Kasumi-1 (cell line): ENCODE measurements around the gene BCLAF3.

ENCODE experiments used
- DNase-seq, 2 experiments: peaks; one replicate each; lab custom pipeline; 2025; lab: John Stamatoyannopoulos, UW

The BCLAF3 gene

GRCh38 chrX:19990556-19991349, at the start of gene BCLAF3:
TSS of gene BCLAF3 (minus strand) at chrX:19991061. CDS start at chrX:19970264, 20,797 bp downstream.
- peak; percentile 65 to 71 for DNase-seq

DNA sequence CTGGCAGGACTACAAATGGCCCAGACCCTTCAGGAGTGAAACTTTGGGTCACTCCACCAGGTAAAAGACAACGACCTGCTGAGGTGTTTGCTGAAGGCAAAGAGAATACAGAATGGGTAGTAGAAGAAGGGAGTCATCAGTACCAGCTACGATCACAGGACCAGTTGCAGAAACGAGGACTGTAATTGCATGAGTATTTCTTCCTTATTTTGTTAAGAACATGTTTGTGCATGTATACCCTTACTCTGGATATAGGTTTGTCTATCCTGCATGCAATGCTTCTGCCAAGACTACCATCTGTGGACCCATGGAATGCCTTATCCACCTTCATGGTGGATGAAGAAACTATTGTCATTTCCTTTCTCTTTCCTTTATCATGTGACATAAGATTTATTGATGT, 48.1 kb upstream of the BCLAF3 start:
- no peak for DNase-seq

- DNase-seq = no peak
These were observed 46.3 kb upstream of the BCLAF3 start for GRCh38 chrX:20037186-20037585.

DNA sequence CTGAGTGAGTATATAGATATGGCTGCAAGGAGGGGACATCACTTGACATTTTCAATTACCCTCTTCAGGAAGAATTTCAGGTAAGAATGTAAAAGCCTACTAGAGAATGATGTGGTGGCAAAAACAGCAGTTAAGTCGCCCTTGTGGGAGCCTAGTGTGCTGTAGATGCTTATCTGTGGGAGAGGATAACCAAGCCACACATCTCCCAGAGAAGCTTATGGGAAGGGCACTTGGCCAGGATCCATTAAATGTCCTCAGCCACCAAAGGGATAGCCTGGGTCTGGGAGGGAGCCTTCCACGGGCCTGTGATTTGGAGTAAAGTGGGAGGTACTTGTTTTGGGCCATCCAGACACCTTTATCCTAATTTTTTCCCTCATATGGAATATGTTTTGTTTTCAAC, 41.3 kb upstream of the BCLAF3 start:
- DNase-seq = no peak

DNA sequence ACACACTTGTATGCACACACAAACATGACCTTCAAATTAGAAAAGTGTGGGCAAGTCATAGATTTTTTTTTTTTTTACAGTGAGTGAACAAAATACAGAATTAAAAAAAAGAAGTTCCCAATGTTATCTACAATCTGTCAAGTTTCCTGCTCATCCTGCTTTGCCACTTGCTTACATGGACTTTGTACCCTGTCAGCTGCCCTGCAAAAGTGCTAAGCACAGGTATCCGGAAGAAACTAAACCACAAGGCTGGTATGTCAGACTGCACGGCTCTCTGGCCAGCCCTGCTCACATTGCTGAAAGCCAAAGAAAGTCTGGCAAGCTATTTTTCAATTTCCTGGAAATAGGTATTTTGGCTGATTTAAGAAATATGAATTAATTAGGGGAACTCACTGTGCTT, 38.9 kb upstream of the BCLAF3 start:
- peak in 1 of 2 experiments; percentile 15 for DNase-seq

DNA sequence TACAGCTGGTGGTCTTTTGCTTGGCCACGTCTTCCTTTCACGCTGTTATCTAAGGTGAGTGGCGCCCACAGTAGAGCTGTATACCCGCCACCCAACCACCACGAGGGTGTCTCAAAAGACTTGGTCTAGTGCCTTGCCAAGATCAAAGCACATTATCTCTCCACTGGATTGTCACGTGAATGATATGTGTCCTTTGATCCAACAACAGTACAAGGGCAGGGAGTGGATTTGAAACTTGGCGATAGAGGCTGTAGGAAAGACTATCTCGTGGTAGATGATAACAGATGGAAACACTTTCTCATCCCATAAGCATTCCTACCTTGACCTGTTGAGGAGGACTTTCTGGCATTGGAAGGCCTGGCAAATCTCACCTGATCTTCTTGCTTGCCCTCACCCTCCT, 37.7 kb upstream of the BCLAF3 start:
- DNase-seq = no peak

- no peak for DNase-seq
These were observed 35.4 kb upstream of the BCLAF3 start for GRCh38 chrX:20026278-20026677.

DNA sequence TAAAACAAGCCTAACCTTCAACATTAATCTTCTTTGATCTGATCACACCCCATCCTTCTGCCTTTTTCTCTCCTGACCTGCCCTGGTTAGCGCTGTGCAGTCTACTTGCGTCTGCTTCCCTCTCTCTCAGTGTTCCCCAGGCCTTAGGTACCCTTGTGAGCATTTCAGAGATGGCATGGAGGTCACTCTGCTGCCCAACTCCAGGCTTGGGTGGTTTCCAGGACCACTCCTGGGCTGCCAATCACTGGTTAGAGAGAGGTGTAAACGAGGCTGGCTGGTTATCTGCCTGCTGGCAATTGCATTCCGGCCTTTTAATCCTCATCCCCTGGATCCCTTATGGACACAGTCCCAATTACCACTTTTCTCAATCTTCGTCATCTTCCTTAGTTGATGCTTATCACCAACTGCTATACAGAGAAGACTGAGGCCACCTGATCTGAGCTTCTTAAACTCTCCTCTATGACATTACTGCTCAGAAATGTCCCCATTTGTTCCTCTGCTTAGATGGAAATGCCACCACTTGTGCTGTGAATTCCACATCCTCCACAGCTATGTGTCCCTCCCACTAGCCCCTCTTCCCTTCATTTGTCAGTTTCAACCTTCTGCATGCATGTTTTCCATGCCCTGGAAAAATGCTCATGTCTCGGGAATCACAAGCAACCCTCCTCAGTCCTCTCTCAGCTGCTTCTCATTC, 29.0 kb upstream of the BCLAF3 start:
- no peak for DNase-seq

DNA sequence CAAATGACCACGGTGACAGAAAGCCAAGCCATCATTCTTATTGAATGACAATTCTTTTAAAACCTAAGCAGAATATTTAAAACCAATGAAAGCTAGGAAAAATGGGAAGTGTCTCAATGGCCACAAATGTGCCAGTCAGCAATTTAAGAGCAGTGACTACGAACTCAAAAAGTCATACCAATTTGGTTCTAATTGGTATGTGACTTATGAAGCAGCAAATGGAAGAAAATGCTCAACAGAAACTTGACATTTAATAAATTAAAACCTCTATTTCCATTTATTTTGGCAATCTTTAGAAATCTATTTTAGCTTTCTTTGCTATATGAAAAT, 25.7 kb upstream of the BCLAF3 start:
- DNase-seq = no peak

GRCh38 chrX:20015945-20016615, 25.2 kb upstream of the BCLAF3 start:
- DNase-seq = no peak

DNA sequence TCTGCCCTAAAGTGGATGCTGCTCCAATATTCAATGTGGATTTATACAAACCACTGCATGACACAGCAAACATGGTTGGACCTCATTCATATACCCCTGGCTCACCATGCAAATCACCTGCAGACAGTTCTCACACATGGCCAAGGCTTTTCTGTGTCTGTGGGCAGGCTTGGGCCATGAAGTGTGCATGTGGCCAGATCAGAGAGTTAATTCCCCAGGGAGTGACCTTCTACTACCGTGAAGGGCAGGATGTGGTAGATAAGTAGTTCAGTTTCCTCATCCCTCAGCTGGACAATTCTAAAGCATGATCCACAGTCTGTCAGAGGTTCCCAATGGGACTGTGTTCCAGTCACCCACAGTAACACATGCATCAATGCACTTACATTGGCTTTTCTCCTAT, 24.6 kb upstream of the BCLAF3 start:
- DNase-seq = no peak

GRCh38 chrX:20011608-20012007, 20.7 kb upstream of the BCLAF3 start:
- DNase-seq = no peak

- no peak for DNase-seq
These were observed 17.2 kb upstream of the BCLAF3 start for GRCh38 chrX:20007962-20008622.

GRCh38 chrX:20005883-20006282, 15.0 kb upstream of the BCLAF3 start:
- no peak for DNase-seq

GRCh38 chrX:20001588-20001987, 10.7 kb upstream of the BCLAF3 start:
- no peak for DNase-seq

DNA sequence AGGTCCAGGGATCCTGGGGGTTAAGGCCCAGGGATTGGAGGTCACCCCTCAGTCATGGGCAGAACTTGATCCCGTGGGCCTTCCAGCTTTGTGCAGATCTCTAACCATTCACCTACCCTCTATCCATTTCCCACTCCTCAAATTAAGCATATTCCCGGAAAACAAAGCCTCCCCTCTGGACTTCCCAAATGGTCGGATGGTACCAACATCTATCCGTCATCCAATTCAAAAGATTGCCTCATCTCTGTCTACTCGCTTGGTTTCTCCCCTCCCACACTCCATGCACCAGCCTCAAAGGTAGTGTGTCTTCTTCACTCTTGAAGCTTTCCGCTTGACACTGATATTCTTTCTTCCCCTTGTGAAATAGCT, 473 bp upstream of the BCLAF3 start:
- DNase-seq = no peak

DNA sequence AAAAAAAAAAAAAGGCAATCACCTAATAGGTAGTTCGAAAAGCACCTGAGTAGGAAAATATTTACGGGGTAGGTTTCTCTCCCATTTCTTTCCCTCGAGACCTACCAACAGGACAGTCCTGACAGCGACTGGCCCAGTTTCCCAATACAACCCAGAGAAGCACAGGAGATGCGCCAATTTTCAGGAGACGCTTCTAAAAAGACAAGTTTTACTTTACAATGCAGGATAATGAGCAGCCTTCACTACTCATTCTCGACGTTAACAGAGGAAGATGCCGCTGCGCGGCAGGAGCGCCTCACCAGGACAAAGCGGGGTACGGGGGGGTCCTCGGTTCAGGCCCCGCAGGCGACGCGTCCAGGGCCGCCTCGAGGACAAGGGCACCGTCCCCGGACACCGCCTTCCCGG, 708 bp downstream of the BCLAF3 start:
- peak in 1 of 2 experiments; percentile 7 for DNase-seq

- no peak for DNase-seq
These were observed 3.0 kb downstream of the BCLAF3 start for GRCh38 chrX:19987856-19988255.

DNA sequence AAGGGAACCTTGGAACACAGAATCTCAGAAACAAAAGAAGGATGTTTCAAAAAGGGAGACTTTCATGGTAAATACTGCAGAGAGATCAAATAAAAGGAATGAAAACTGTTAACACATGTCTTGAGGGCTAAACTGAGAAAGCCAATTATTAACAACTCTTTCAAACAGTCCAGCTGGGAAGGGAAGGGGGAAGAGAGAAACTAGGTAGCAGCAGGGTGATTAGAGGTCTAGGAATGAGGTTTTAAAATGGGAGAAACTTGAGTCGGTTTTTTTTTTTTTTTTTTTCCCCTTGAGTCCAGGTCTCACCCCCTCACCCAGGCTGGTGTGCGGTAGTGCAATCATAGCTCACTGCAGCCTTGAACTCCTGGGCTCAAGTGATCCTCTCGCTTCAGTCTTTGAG, 4.3 kb downstream of the BCLAF3 start:
- DNase-seq = no peak

DNA sequence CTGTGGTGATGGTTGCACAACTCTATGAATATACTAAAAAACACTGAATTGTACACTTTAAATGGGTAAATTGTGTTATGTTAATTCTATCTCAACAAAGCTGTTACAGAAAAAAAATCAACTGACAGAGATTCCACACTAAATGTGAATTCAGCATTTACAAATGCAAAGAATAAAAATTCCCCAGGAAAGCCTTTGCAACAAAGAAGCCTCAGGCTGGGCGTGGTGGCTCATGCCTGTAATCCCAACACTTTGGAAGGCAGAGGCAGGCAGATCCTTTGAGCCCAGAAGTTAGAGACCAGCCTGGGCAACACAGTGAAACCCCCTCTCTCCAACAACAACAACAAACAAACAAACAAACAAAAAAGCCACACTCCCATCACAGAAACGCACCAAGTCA, 8.9 kb downstream of the BCLAF3 start:
- DNase-seq = no peak

DNA sequence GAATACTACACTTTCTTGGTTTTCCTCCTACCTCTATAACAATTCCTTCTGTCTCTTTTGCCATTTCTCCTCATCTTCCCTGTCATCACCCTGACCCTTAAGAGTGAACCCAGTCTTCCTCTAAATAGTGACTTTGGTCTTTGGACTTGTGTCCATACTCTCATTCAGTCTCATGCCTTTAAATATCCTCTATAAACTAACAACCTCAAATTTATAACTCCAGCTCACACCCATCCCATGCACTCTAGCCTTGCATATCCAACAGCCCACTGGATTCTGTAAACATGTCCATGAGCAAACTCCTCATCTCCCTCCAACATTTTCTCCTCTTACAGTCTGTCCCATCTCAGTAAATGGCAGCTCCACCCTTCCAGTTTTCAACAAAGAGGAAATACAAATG, 15.0 kb downstream of the BCLAF3 start:
- DNase-seq = no peak

DNA sequence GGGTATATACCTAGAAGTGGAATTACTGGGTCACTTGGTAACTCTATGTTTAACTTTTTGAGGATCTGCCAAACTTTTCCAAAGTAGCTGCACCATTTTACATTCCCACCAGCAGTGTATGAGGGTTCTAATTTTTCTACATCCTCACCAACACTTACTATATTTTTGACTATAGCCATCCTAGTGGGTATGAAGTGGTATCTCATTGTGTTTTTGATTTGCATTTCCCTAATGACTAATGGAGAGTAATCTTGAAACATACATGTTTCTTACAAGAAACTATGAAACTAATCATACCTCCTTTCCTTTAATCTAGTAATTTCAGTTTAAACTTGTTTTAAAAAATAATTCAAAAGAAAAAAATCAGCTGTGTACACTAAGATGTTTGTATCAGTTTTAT, 17.9 kb downstream of the BCLAF3 start:
- no peak for DNase-seq

- DNase-seq = no peak
These were observed 22.6 kb downstream of the BCLAF3 start for GRCh38 chrX:19968276-19968675.
